Psoas muscle (tissue), 8 donors: ENCODE measurements around the gene TMEM266. TPM values are rescaled to one million over a fixed set of nuclear protein-coding genes. Genes with fewer than 3 reads are reported as not detected.

Experiments
- ATAC-seq, 4 donors: fragments of 200-7000 bp; cut with Tn5 transposase; one replicate each; pipeline ENCODE4 v1.9.1; 2020; ENCODE audit warnings: moderate library complexity in 3 of 4, mild to moderate bottlenecking in 2 of 4
- DNase-seq, 2 donors: peaks; one replicate each; pipeline ENCODE4 v3.0.0-alpha.2; 2020
- H3K27ac ChIP-seq: fragments of 200-600 bp; one replicate; pipeline ENCODE4 v1.8.0; 2022
- H3K27me3 ChIP-seq, 3 donors: fragments of 200-600 bp in 1 of 3; one replicate each; pipeline versions ENCODE4 v1.6.1 to v1.8.0; 2013 to 2022; ENCODE audit warnings: low read length in 2 of 3, mild to moderate bottlenecking in 2 of 3, moderate library complexity in 1 of 3; ENCODE audit not compliant: insufficient read depth in 3 of 3
- H3K36me3 ChIP-seq, 2 donors: fragments of 200-600 bp in 1 of 2; one replicate each; pipeline versions ENCODE4 v1.6.1 to v1.8.0; 2013 to 2022; ENCODE audit warnings: low read depth in 1 of 2, mild to moderate bottlenecking in 1 of 2, moderate library complexity in 1 of 2; ENCODE audit not compliant: insufficient read depth in 1 of 2
- H3K4me1 ChIP-seq: fragments of 200-600 bp; one replicate; pipeline ENCODE4 v1.8.0; 2022
- H3K4me3 ChIP-seq: fragments of 200-600 bp; one replicate; pipeline ENCODE4 v1.8.0; 2022; ENCODE audit warnings: mild to moderate bottlenecking
- H3K9me3 ChIP-seq: fragments of 200-600 bp; one replicate; pipeline ENCODE4 v1.8.0; 2022
- CTCF ChIP-seq: fragments of 200-600 bp; IDR thresholded peaks from one replicate; pipeline ENCODE4 v1.8.0; 2022; ENCODE audit warnings: antibody characterized with exemption
- WGBS, 3 donors: extraction: QIAGEN DNeasy Blood & Tissue Kit; methylation state at CpG; one replicate each; pipeline versions ENCODE4 v1.1.6 to v1.1.7; 2013; 5-methylcytosine and 5-hydroxymethylcytosine counted together
- intact Hi-C, 2 donors: fragments of 100-400 bp; cut with DNase I; formaldehyde crosslinking; loops; one replicate each; pipeline versions ENCODE4 v1.11.0 to v1.14.2; 2022
- polyA plus RNA-seq, 3 donors: library from polyadenylated mRNA; stranded (reverse); fragments of 200-250 nt; gene quantifications; one replicate each; pipeline ENCODE4 v1.2.3, GENCODE V29; 2013
- total RNA-seq, 4 donors: library from RNA; stranded (reverse); fragmentation: NEBNext Ultra II Directional in 2 of 4; extraction: Animal tissue kit (Norgen Biotek cat#: 25700) in 2 of 4; gene quantifications; one replicate each; pipeline versions ENCODE4 v1.2.1 to v1.2.4, GENCODE V29; 2021 to 2023
- donor health status: healthy with polysubstance abuse.
- donor health status: DM: no; HTN: no; CAD: no; lungs with moderate emphysema.
- donor health status: Bipolar disorder and iron deficiency.
- donor health status: healthy.
- donor health status: DM: yes; HTN: yes; CAD: no.
- donor health status: DM: no; HTN: no; CAD: no.
- donor health status: DM: no; HTN: no; CAD: no.
- donor health status: DM: yes; HTN: yes; CAD: no.

Gene TMEM266
- total and polyA plus RNA-seq, 7 donors = 0.87 to 12.1 (median 5.6) TPM

DNA sequence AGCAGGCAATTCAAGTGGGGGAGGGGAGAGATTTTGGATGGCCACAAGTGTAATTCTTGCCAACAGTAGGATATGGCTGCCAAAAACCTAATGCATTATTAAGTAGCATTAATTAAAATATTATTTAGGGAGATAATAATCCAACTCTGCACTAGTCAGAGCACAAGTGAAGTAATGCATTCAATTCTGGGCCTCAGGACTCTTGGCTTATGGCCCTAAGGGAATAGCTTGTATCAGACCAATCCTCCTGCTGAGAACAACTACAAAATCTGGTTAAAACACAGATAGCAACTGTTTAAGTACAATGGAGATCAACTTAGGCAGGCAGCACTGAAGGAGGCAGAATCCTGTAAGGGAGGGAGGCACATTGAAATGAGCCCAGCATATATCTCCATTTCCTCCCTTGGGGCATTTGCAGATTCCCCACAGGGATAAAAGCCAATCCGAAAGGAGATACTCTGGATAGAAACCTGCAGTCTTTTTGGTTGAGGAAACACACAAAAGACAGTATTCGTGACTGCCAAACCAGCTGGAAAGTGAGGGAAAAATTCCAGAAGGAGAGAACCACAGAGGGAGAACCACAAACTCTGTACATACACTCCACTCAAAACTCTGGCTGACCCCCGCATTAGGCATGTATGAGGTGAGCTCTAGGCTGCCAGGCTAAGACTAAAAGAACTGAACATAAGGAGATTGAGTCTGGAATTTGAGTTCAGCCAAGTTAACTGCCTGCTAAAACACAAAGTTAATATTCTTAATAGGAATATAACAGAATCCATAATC, 194.1 kb downstream of the TMEM266 start:
- 65 to 72% (median 66%) methylated on average over 3 of the region's 3 CpGs for WGBS, 3 donors
- TF ChIP-seq CTCF = no peak
- no peaks in the 10 kb centered on the region for H3K9me3 ChIP-seq
- intact Hi-C loops = no loop called here
- DNase-seq = no peak
- H3K4me1 ChIP-seq = no peaks in the 10 kb centered on the region
- no peaks in the 10 kb centered on the region for H3K36me3 ChIP-seq
- H3K27me3 ChIP-seq = no peaks in the 10 kb centered on the region
- no peak for ATAC-seq
- H3K4me3 ChIP-seq = no peak overlapping the region
- no peak overlapping the region for H3K27ac ChIP-seq

Other genes with a start within 250 kb of the TMEM266 start
- 10 to 100 TPM; 14.0 to 26.4 (median 19.1) TPM for gene UBE2Q2, start 216.5 kb upstream of the TMEM266 start, total RNA-seq
- 10 to 100 TPM in 2 of 3 donors, 1 to 10 TPM in 1; 9.3 to 32.2 (median 15.9) TPM for gene UBE2Q2, start 216.5 kb upstream of the TMEM266 start, polyA plus RNA-seq
- gene FBXO22, start 156.1 kb upstream of the TMEM266 start, total RNA-seq = 10 to 100 TPM; 13.9 to 16.8 (median 14.9) TPM
- 10 to 100 TPM; 13.3 to 35.6 (median 24.4) TPM for gene FBXO22, start 156.1 kb upstream of the TMEM266 start, polyA plus RNA-seq
- gene NRG4, start 47.6 kb upstream of the TMEM266 start, total RNA-seq = 10 to 100 TPM in 2 of 4 donors, 1 to 10 TPM in 2; 2.5 to 14.4 (median 9.0) TPM
- 10 to 100 TPM in 1 of 3 donors, 1 to 10 TPM in 1, under 1 TPM in 1; 0.98 to 30.0 (median 5.7) TPM for gene NRG4, start 47.6 kb upstream of the TMEM266 start, polyA plus RNA-seq